GM18508 (cell line): Measurements from ENCODE around the gene PCDH1.

ENCODE experiments used
- ATAC-seq: cut with Tn5 transposase; IDR thresholded peaks from one replicate; pipeline ENCODE4 v1.9.1; 2021; ENCODE audit warnings: moderate number of reproducible peaks; ENCODE audit not compliant: insufficient read depth, unreplicated experiment

PCDH1 gene

DNA sequence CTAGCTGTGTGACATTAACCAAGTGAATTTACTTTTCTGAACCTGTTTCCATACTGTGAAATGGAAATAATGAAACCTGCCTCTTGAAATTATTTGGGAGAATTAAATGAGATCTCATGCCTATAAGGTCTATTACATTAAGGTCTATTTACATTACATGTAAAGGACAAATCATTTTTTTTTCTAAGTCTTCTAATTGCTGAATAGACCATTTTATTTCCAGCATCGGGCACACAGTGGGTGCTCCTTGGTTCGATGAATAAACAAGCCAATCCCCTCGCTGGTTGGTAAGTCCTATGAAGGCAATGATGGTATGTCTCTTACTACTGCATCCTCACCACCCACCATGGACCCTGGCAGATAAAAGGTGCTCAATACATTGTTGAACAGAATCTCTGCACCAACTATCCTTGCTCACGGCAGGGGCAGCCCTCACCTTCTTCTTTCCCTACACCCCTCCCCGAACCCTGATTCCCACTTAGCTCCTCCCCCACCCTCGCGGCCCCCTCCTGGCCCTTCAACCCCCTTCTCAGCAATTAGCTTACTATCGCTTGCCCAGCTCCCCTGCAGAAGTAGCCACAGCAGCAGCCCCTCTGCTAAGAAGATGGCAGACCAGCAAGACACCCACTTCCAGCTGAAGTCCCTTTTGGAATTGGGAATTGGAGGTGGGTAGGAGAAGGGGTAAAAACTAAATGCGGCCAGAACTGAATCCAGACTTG is 3.0 kb downstream of the PCDH1 start:
- ATAC-seq, result no peak

DNA sequence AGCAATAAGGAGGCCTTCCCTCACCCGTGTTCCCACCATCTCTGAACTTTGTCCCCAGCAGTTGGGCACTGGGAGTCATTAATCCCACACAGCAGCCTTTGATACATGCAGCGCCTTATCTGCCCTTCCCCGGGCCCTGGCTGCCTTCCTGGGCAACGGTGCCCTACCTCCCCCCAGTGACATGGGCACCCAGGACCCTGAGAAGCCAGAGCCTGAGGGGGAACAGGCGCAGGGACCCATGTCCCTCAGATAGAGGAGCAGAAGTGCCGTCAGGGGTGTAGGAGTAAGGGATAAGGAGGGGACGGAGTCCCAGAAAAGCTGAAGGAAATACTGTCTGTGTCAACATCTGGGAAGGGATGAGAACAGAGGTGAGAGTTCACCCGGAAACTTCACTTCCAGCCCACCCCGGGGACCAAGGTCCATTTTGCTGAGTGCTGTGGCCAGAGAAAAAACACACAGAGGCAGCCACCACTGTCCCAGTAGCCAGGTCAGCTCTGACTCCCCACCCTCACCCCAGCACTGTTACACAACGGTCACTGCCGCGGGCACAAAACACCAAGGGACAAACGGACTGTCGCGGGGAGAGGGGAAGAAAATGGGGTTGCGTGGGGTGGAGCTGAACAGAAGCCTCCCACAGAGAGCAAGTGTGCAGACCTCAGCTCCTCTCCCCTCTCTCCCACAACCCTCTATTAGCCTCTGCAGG is 3.8 kb downstream of the PCDH1 start:
- ATAC-seq, result no peak

DNA sequence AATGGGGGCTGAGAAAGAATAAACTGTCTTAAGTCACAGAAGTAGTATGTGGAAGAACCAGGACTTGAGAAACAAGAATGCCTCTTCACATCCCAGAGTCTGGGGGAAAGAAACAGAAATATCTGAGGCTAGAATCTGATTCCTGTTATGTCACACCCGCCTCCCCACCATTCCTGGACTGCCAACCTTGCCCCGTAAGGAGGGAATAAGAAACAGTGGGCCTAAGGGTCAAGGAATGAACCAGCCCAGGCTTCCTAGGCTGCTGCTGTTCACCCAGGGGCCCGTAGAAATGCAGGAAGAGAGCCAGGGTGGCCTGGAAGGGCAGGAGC is 4.3 kb downstream of the PCDH1 start:
- no peak for ATAC-seq

DNA sequence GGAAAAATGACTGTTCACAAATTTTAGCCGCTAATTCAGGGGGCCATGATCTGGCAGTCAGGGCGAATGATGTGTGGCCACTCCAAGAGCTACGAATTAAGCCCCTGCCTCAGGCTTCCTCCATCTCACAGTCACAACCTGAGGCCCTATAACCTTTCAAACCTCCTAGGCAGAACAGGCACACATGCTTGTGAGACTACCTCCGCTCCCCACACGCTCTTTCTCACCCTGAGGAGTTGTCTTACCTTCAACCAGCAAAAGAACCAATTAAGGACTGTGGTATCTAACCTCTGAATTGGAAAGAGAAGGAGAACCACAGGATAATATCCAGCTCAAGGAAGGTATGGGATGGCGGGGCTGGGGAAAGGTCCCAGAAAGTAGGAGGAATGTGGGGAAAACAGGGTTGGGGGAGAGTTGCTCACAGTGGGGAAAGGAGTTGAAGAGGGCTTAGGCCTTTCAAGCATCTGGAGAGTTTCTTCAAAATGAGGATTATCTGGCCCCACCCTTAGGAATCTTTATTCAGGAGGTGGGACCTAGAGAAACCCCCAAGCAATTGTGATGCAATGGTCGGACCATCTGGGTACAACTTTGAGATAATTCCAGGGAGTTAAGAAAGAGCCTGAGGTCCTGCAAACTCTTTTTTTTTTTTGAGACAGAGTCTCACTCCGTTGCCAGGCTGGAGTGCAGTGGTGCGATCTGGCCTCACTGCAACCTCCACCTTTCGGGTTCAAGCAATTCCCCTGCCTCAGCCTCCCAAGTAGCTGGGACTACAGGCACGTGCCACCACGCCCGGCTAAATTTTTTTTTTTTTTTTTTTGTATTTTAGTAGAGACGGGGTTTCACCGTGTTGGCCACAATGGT is 5.5 kb downstream of the PCDH1 start:
- ATAC-seq, result no peak

DNA sequence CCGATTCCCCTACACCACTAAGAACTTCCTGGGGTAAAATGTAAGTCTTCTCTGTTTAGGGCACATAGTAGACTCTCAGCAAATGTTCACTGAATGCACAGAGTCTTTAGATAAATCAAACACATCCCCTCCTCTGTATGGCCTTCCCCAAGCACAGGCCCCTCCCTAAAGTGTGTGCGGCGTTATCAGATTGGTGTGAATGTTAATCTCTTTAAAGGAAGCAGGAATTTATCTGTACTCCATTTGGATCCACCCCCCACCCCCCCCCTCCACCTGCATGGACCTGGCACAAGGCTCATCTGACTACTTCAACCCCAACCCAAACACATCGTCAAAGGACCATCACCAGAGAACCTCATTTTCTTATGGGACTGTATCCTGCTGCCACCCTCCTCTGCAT is 6.3 kb downstream of the PCDH1 start:
- no peak for ATAC-seq

DNA sequence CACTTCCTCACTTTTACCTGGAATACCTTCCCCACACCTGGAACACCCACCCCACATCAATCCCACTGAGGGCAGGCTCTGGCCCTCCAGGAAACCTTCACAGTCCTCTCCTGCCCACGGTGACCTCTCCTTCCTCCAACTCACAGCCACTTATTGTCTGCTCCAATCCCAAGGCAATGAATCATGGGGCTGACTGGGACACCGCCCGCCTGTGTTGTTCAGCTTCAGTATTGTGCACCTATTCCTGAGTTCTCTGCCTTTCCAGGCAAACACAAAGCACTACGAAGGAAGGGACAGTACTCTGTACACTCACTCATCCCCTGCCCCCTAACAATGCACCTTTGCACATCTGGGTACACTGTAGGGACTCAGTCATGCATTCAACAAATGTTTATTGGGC is 7.3 kb downstream of the PCDH1 start:
- ATAC-seq, result no peak

DNA sequence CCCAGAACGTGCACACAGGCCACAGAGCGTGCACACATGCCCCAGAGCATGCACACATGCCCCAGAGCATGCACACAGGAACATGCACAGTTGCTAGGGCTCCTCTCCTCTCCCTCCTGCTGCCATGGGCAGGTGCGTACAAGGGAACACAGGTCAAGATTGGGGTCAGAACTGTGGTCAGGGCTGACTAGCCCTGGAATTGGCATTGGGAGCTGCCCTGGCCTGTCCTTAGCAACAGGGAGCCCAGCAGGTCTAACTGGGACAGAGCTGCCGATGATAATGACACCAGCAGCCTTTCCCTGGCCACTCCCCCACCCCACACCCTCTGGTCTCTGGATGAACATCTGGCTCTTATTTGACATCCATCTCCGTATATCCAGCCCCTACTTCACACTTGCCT is 8.0 kb downstream of the PCDH1 start:
- no peak for ATAC-seq

DNA sequence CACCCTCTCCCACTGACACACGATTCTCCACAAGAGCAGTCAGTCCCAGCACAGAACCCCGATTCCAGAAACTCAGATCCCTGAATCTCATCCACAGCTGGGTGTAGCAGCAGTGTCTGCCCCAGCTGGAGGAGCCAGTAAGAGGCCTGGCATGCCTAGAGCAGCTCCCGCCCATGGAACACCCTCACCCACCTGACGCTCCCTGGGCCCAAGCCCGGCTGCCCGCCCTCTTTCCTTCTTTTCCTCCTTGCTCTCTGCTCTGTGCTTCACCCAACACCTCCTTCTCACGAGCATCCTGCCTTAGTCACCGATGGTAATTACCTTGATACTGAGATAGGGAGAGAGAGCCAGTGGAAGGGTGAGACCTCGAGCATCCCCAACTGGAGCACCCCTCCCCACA is 8.7 kb downstream of the PCDH1 start:
- ATAC-seq, result no peak

DNA sequence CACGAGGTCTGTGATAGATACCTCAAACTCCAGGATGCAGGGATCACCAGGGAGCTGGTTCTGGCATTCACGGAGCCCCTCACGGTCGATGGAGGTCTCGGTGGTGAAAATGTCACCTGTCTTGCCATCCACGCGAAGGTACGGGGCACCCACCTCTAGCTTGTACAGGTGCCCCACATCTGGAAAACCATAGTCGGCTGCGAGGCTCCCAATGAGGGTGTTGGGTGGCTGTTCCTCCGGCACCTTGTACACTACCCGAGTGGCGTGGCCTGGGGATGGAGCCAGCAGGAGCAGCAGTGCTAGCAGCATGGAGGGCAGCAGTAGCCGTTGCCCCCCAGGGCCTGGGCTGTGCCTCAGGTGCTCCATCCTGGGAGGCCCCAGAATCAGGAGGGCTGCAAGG is 9.2 kb downstream of the PCDH1 start:
- ATAC-seq, result no peak

DNA sequence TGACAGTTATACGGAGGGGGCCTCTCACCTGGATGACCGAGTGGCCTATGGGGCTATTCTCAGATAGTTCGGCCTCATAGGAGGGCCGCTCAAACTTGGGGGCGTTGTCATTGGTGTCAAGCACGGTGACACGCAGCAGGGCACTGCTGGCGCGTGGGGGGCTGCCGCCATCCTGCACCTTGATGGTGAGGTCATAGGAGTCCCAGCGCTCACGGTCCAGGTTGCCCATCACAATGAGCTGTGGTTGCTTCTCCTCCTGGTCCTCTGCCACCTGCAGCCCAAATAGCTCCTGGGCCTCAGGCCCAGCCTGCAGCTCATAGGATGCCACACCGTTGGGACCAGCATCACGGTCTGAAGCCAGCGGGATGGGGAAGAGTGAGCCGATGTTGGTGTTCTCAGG is 9.7 kb downstream of the PCDH1 start:
- no peak for ATAC-seq

DNA sequence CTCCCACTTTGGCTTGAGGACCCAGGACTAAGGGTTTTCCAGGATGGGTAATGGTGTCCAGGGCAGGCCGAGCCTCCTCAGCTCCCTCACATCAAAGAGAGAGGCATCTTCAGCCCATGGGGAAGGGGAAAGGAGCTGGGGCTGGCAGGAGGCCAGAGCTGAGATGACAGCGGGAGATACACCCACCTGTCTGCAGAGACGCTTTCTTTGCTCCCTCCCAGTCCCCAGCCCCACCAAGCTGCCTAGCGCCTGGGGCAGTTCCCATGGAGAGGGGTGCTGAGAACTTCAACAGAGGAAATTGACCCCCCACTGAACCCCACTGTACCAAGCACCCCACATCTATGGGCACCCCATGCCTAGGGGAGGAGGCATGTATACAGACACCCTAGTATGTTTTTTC is 10.6 kb downstream of the PCDH1 start:
- ATAC-seq, result no peak

DNA sequence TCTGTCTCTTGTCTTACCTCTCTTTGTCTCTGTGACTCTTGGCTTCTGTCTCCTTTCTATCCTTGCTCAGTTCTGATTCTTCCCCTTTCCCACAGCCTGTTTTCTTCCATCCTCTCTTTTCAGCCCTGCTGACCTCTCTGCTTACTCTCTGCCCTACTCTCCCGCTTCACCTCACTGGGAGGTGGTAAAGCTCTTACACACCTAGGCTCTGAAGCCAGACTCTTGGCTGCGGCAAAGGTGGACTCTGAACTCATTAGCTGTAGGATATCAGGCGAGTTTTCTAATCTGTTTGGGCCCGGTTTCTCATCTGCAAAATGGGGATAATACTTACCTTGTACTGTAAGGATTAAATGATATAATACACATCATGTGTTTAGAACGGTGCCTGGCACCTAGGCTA is 11.1 kb downstream of the PCDH1 start:
- no peak for ATAC-seq

DNA sequence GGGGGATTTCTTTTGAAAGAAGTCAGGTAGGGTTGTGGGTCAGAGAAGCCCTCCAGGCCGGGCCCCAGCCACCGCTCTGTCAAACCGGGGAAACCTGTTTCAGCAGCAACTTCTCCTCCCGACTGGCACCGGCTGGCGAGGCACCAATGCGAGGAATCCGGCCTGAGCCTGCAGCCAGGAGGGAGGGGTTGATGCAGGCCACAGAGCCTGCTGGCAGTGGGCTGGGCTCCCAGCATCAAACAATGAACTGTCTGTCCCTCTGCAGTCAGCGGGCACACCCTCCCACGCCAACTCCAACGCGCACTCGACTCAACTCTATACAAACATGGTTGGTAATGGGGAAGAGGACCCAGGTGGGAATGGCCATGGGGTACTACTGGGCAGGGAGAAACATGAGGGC is 12.1 kb downstream of the PCDH1 start:
- ATAC-seq, result no peak

DNA sequence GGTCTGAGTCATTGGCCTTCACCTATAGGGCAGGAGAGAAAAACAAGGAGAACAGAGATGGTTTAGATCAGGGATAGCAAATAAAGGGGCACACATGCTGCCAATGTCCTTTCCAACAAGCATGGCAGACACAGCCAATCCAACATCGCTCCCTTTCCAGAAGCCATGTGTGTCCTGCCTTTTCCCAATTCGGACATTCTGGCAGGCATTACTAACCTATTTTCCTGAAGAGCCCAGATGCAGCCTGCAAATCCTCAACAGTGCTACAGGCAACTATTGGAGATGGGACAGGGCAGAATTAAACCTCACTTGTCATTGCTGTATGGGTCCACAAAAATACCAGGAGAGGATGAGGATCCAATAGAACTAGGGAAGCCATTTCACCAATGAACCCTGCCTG is 12.8 kb downstream of the PCDH1 start:
- ATAC-seq, result no peak

DNA sequence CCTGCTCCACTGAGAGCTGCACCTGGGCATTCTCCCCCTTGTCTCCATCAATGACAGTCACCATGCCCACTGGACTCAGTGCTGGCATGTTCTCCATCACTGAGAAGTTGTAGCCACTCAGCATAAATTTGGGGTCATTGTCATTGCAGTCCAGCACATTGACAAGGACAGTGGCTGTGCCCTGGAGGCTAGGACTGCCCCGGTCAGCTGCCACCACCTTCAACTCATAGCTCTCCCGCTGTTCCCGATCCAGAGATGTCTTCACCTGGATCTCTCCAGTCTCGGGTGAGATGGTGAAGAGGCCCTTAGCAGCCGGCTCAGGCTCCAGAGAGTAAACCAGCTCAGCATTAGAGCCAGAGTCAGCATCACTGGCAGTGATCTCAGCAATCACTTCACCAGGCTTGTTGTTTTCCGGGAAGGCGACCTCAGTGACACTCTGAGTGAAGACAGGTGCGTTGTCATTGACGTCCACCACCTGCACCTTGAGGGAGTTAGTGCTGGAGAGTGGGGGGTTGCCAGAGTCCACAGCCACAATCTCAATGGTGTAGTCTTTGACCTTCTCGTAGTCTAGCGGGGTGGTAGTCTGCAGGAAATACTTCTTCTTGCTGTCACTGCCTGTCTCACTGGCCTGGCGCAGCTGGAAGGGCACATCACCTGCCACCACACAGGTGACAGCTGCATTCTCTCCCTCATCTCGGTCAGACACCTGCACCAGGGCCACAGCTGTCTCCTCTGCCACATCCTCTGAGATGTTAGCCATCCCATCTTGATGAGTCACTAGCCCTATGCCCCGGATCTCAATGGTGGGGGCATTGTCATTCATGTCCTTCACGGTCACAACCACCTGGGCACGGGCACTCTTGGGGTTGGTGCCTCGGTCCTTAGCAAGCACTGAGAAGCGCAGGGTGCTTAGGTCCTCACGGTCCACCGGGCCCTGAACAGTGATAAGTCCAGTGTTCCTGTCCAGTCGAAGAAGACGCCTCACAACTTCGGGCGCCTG is 13.5 kb downstream of the PCDH1 start:
- no peak for ATAC-seq

DNA sequence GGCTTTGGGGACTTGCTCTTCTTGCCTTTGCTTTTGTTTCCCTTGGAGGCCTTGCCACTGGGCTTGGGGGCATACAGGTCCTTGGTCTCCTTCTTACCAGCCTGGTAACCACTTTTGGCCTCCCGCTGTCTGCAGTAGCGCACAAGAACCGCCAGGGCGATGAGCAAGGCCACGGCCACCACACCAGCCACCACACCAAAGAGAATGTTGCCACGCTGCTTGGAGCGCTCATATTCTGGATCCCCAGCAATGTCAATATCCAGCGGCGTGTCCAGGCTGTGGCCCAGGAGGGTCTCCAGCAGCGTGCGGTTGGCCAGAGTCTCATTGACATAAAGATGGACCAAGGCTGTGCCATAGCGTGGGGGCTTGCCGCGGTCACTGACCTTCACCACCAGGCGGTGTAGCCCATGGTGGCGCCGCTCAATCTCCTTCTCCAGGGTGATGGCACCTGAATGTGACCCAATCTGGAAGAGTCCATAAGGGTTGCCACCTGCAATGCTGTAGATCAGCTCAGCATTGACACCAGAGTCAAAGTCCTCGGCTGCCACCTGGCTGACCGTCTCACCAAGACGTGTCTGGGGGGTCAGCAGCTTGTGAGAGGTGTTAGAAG is 14.5 kb downstream of the PCDH1 start:
- ATAC-seq, result no peak

DNA sequence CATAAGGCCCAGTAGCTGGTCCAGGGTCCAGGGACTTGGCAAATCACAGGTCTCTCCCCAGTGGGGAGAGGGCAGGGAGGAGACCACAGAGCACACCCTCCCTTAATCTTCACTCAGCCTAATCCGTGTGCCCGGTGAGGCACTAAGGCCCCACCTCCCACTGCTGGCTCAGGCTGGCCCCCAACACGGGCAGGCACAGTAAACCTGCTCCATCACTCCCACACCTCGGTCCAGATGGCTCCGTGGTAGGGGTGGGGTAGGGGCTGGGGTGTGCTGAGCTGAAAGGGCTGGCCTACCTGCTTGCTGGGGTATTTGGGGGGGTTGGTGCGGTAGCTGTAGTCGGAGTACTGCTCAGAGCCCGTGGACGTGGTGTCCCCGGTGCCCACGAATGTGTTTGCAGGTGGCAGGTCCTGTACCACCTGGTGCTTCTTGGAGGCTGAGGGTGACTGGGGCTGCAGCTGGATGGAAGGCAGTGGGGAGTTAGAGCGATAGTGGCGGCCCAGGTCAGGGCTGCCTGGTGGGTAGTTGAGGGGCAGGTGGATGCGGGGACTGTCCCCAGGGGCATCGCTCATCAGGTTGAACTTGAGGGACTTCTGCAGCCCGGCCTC is 15.2 kb downstream of the PCDH1 start:
- no peak for ATAC-seq

DNA sequence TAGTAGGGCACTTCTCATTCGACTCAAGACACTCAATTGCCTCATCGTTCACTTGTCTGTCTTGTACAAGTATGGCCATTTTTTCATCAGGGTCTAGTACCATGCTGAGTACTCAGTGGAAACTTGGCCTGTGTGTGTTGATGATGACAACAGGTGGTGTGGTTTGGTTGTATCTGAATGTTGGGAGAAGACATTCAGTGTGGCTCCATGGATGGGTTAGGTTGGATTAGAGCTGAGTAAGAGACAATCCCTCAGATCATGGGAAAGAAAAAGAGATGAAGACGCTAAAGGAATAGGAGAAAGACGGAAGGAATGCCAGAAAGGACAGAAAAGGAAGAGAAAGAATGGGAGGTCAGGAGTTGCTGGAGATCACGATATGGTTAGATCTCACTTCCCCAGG is 17.0 kb downstream of the PCDH1 start:
- ATAC-seq, result no peak

DNA sequence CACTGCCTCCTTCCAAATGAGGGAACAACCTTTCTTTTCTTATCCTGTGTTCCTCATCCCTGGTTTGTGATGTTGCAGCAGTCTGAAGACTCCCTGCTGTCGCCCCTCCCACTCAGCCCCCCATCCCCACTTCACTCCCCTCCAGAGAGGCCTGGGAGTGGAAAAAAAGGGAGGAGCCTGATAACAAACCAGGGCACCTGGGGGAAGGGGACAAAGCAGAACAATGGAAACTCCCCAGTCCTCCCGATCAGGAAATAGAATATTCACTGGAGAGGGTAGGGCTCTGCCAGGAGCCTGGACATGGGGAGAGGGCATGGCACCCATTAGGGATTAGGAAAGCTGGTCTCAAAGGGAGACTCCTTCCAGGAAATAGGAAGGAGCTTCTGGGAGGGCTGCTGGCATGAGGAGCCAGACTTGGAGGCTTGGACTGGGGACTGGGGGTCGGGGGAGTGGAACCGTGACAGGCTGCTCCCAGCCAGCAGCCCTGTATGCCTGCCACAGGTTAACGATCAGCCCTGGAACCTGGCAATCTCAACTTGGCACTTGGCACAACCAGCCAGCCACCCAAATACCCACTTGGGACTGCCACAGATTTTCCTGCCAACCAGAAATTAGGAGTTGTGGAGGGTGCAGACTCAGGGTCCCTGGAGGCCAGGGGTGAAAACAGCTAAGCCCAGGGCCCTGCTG is 20.0 kb downstream of the PCDH1 start:
- no peak for ATAC-seq
